T-helper 1 cell treated with Interleukin-12 subunit alpha and Interleukin-12 subunit beta and Interleukin-4 antibody, amounts not matched to agents 30 ng/mL and 1 ng/mL, for 36 hours (primary cell): ENCODE results near the gene ATRNL1. TPM values are rescaled to one million over a fixed set of nuclear protein-coding genes. Genes with fewer than 3 reads are reported as not detected.
"Not testable (repeated sequence)": the region's sequence is repeated elsewhere in the genome, so short reads cannot be mapped to it uniquely, and the experiment has no call there.

Source experiments
- intact Hi-C: fragments of 100-400 bp; cut with micrococcal nuclease; formaldehyde crosslinking; loops from one replicate; pipeline ENCODE4 v1.15.1; 2024
- total RNA-seq: library from RNA; stranded (reverse); gene quantifications from 2 replicates; pipeline ENCODE4 v1.2.3, GENCODE V29; 2022

The ATRNL1 gene
- total RNA-seq, 1 donor from 2014 or later = 0.22 TPM

DNA sequence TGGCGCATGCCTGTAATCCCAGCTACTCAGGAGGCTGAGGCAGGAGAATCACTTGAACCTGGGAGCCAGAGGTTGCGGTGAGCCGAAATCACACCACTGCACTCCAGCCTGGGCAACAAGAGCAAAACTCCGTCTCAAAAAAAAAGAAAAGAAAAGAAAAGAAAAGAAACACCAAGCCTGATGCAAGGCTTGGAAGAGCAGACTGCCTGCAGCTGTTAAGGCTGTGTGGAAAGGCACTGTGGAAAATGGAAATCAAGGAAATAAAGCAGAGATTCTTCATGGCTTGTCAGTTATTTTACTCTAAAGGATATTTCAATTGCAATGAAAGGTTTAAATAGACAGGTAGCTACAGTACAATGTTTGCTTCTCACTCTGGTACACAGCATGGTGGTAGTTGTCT is 735.0 kb downstream of the ATRNL1 start:
- intact Hi-C loops = not testable (repeated sequence)

DNA sequence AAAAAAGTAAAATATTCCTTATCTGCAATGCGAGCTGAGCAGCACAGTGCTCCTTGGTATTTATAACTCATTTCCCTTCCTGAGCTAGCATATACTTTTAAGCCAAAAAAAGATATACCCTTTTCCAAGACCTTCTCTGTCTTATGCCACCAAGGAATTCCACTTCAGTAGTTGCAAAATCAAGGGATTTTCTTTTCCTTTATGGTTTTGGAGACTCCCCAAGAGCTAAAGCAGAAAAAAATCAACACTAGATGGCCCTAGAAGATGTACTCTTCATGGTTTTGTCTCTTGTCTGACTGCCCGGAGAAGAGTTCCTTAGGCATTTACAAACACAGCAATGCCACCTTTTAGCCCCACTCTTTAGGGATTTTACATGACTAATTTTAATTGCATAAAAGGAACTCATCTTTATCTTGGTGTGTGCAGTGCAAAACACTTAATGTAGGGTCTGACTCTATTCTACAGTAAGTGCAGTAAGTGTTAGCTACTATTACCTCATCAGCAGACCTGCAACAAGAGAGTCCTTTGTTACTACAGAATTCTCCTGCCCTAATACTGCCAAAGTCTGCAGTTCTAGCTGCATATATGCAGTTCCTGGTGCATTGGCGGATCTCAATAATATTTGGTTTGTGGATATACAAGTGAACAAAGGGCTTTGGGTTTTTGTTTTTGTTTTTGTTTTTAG is 736.5 kb downstream of the ATRNL1 start:
- intact Hi-C loops = no loop called here

DNA sequence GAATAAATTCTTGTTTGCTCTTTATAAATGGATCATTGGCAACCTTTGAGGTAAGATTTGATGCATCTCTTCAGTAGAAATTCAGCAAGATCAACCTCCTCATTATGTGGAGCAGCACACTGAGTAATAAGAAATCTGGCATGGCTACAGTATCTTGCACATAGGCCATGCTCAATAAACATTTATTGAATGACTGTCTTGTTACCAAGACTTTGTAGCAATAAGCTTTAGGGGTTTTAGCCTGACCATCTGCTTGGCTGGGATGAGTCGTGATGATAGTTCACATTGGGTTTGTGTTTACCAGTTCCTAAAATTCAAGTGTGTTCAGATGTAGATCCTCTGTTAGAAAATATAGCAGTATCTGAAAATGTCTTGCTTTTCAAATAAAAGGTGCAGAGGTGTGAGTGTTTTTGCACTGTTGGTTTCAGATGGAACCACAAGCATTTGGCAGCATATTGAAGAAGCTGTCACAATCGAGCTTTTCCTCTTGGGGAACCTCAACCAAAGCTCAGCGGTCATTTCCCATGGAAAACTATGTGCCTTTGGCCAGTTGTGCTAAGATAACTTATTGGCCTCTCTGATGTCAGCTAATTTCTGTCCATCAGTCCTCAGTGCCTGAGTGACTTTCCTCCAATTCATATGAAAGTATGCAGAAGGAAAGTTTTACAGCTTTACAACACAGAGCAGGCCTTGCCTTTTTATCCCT is 737.3 kb downstream of the ATRNL1 start:
- intact Hi-C loops = no loop called here

DNA sequence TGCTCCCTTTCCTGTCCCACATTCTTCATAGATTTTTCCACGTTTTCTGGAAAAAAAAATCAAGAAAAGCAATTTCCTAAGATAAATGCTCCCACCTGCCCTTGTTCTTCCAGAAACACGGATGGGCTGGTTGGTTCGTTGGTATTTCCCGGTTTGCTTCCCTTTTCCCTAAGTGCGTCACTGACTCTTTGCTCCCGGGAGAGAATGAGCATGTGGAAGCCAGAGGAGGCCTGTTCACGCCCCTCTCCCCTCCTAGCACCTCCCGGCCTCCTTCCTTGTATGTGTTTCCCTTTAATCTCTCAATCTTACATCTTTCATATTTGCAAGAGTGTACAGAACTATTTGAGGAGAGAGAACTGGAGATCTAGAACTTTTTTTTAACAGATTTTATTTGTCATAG is 737.9 kb downstream of the ATRNL1 start:
- intact Hi-C loops = no loop called here

DNA sequence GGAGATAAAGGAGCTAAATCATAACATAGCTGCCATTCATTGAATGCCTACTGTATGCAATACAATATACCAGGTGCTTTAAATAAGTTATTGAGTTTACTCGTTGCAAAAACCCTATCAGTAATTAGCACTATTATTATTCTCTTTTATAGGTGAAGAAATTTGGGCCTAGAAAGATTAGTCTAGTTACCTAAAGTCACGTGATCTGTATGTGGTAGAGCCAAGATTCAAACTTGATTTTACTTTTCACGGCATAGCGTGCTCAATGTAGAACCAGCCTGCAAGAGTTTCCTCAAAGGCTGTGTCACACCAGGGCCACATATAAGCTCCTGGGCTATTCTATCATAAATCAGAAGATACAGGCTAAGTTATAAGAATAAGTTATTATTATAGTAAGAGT is 740.0 kb downstream of the ATRNL1 start:
- intact Hi-C loops = no loop called here

DNA sequence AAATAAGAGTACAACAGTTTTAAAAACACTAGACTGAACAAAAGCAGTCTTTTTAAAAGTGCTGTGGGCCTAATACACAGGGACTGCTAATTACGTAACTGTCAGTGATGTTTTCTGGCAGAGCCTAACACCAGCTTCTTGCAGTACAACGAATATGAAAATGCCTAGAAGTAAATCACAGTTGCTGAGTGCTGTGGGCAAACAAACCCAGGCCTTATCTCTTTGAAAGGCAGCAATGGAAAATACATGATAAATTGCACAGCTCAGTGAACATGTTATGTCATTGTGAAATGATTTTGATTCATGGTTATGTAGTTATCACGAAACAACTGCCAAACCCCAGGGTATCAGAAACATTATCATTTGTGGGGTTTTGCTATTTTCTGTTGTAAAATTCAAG is 751.4 kb downstream of the ATRNL1 start:
- intact Hi-C loops = no loop called here

DNA sequence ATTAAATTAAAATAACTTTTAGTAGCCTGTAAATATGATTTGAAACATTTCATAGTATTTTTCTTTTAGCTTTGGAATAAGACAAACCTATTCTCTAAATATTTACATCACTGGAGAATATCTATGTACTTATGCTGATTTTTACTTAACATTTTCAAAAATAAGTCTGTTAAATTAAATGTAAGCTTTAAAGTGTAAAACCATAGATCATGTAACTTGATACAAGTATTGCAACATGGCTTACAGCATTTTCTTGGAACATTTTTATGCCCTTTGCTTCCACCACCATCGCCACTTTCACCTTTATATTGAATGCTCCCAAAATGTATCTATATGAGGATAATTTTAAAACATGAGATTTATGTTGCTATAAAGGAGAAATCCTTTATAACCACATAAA is 752.8 kb downstream of the ATRNL1 start:
- intact Hi-C loops = no loop called here

DNA sequence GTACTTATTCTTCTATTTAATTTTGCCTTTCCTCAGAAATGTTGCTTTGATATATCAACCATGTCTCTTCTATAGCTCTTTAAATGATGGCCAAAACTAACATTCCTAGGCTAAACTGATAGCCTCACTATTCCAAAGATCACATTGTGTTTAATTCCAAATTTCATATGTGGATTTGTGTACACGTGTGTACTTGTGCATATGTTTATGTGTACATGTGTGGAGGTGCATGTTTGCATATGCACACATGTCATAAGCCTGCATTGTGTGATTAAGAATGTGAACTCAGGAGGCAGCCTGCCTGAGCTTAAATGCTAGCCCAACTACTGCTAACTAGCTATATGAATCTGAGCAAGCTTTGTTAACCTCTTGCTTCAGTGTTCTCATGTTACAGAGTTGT is 753.4 kb downstream of the ATRNL1 start:
- intact Hi-C loops = no loop called here

DNA sequence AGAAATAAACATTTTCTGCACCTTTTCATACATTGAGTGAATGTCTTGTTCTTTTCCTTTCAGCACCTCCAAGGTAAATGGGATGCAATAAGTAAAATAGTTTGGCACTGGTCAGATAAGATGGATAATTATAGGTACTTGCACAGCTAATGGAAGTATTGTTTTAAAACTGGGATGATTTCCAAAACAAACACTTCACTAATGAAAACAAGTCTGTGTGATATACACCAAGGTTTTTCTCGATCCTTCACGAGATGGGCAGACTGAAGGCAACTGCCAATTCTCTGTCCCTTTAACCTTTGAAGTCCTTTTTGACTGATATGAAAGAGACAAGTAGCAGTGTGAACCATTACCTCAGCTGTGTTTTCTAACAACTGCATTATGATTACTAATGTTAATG is 756.0 kb downstream of the ATRNL1 start:
- intact Hi-C loops = no loop called here

DNA sequence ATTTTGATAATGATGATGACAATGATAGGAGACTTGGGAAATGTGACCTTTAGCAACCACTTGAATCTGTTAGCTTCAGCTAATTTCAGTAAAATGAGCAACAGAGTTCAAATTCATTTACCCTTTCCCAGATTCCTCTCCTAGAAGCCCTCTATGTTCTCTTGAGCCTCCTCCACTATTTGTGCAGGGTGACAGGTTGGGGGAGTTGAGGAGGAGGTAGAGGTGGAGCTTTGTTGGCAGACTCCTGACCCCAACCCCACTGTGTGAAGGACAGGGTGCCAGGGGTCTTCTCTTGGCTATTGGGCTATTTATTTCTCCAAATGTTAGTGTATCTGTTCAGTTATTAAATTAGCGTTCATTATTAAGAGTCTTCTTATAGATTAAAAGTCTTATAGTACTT is 757.5 kb downstream of the ATRNL1 start:
- intact Hi-C loops = no loop called here

DNA sequence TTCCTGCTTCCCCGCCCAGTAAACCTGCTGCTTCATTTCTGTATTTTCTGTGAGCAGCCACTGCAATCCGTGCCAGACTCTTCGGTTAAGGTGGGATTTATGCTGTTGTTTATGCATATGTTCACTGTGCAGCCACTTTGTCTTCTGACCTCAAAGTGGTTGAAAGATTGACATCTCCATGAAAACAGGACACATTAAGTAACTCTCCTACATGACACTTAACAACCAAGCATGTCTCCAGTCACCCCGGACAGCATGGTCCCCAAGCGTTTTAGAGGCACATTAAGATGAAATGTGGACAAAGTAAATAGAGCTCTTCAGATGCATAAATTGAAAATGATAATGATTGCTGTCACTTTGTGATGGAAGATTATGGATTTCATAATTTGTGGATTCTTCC is 758.5 kb downstream of the ATRNL1 start:
- intact Hi-C loops = no loop called here

DNA sequence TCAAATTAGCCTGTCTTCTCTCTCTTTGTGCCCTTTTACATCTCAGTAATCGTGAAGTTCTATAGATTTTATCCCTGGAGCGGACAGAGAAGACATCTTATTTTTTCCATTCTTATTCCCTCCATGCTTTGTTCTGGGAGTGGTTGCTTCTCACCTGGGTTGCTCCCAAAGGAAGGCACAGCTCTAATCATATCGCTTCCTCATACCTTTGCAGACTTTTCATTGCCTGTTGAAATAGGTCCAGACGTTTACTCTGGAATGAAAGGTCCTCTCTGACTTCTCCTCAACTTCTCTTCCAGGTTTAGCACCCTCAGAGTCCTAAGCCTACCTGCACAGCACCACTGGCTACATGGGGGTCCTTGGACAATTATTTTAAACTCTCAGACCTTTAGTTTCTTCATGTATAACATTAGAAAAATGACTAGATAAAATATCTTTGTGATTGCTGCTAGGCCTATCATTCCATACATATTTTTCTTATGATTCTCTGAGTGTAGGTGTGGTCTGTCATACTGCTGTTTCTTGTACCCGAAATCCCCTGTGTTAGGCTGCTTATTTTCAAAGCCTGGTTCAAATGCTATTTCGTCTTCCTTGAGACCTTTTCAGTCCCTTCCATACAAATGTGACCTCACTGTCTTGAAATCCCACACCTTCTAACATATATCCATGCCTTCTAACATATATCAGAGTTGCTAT is 761.7 kb downstream of the ATRNL1 start:
- intact Hi-C loops = no loop called here

DNA sequence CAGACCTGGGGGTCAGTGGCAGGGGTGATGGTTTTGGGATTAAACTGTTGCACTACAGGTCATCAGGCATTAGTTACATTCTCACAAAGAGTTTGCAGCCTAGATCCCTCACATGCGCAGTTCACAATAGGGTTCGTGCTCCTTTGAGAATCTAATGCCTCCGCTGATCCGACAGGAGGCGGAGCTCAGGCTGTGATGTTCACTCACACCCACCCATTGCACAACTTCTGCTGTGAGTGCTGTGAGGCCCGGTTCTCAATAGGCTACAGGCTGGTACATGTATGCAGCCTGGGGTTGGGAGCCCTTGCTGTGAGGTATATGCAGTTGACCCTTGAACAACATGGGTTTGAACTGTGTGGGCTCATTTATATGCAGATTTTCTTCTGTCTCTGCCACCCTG is 763.4 kb downstream of the ATRNL1 start:
- intact Hi-C loops = no loop called here

DNA sequence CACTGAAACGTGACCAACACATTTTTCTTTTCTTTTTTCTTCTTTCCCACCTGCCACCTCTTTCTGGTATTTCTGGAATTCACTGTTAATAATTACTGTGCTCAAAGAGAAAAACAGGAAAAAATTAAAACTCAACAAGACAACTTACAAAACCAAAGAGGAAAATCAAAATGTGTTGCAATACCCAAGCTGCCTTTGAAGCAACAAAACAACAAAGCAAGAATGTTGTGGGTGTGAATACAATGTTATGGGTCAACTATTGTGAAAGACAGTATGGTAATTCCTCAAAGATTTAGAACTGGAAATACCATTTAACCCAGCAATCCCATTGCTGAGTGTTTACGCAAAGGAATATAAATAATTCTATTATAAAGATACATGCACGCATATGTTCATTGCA is 764.7 kb downstream of the ATRNL1 start:
- intact Hi-C loops = no loop called here

DNA sequence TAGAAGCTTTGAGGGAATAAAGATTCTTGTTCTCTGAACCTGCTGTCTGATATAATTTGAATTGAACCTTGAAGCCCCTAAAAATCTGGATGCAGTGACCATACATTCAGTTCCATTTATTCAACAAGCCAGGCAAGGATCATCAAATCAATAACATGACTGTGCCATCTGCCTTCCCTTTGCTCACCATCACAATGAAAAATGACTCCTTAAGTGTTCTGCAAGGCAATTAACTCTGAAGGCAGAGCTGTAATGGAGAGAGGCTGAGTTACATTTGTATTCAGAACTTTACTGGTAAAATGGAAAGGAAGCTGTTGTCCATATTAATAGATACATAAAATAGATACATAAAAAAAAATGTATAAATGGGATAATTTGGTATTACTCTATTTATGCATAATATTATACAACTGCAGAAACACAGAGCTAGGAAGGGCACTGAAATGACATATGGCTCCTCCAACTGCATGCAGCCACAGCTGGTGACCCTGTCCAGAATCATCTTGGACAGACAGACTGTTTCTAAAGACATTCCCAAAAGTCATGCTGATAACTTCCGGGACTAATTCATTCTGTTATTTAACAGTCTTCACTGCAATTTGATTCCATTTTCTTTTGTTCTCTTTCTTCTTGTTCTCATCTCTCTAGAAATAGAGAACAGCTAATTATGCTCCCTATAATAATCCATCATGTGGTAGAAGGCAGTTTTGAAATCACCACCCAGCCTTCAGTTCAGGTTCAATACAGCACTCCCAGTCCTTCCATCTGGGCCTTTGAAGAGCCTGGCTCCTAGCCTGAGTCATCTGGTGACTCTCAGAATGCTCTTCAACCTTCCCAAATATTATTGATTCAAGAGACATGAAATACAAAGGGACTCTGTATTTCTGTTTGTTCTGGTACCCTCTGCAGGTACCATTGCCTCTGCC is 767.3 kb downstream of the ATRNL1 start:
- intact Hi-C loops = no loop called here

DNA sequence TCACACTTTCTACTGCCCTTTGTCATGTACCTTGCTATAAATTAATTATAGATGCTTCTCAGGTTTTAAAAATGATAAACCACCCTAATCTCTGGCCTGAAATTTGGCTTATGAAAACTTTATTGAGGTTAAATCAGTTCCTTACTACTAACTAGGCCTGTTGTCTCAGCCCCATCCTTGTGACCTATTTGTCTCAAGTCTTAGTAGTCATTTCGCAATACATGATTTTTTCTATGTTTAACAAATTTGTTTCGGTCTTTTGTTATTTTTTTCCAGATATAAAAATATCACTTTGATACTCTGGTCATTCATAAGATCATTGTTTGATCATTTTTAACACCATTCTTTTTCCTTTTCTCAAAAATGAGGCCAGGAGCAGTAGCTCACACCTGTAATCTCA is 768.3 kb downstream of the ATRNL1 start:
- intact Hi-C loops = no loop called here

DNA sequence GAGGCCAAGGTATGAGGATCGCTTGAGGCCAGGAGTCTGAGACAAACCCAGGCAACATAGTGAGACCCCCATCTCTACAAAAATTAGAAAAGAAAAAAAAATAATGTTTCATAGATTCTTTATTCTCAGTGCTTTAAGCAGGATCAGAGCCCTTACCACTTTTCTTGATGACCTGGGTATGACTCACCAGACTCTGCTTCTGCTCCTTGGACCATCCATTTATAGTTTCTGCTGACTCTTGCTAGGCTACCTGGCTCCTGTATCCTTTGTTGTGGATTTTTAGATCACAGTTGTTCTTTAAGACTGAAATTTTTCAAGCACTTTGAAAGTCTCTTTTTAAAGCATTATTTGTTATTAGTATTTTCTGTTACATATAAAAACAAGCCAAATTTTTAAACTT is 768.7 kb downstream of the ATRNL1 start:
- intact Hi-C loops = no loop called here

DNA sequence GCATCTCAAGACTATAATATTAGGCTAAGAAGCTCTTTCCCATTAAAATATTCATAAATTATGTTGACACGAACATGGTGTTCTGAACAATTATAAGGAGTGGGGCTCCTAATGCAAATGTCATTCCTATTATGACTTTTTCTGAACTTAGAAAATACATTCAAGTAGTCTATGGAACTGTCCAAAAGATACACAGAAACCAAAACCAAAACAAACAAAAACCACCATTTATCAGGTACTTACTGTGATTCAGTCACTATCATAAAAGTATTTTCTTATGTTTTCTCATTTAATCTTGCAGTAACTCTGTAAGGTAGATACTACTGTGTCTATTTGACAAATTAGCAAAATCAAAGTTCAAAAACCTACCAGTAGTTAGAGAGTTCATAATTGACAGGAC is 773.0 kb downstream of the ATRNL1 start:
- intact Hi-C loops = no loop called here

DNA sequence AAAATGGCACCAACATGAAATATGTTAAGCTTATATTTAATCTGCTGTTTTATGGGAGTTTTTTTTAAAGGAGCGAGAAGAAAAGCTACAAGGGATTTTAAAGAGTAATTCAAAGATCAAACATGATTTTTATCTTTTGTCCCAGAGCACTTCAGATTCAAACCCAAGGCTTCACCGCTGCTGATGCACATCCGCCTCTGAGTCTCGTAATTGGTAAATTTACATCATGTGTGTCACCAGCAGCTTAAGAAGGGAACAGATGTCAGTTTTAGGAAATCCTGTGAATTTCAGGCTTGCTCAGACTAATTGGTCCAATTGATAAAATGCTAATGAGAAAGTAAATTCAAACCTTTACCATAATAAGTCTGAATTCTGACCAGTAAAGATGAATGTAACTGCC is 773.5 kb downstream of the ATRNL1 start:
- intact Hi-C loops = no loop called here

DNA sequence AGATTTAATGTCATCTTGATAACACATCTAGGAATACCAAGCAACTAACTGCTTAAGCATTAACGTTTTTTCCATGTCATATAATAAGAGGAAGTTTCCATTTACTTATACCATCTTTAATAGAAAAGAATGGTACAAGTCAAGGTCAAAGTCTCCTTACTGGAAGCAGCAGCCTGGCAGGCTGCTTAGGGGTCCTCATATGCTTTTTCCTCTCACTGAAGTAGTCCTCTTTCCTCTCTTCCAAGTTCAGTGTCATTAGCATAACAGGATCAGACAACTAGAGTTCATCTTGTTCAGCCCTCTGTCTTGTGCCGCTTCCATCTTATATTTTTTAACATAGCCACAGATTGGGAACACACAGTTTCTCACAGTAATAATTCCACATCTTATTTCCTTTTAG is 774.1 kb downstream of the ATRNL1 start:
- intact Hi-C loops = no loop called here

DNA sequence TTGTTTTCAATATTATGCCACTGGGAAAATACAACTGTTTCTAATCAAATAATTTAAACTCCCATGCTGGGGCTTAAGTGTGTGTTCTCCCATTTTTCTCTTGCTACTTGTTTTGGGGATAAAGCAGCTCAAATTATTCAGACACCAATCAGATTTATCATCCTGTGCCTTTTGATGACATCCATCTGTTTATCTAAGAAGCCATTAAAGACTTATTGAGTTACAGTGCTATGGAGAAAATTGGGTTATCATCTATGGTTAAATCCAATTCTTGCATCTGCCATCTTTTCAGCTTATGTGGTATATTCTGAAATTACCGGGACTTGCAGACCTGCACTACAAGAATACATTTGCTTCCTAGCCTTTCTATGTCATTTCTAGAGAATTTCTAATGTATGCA is 778.7 kb downstream of the ATRNL1 start:
- intact Hi-C loops = no loop called here

DNA sequence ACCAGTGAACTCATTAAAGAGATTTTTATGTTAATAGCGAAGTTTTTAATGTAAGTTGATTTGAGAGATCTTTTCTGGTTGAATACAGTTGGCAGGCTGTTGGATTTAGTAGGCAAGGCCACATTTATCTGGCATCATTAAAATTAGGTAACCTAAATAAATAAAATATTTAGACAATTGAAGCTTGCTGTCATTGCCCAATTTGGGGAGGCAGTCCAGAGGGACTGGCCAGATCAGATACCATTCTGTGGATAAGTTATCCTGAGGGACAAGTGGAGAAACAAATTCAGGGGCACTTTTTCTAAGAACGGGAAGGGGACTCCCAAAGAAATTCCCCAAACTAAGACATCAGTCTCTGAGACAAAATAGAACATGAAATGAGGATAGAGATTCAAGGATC is 782.0 kb downstream of the ATRNL1 start:
- intact Hi-C loops = no loop called here
